Activated CD8-positive, alpha-beta memory T cell treated with anti-CD3 and anti-CD28 coated beads for 48 hours (primary cell): Measurements from ENCODE around the gene XAGE2.

Source experiments
- DNase-seq, 3 experiments: peaks; one replicate each; pipeline ENCODE4 v3.0.0-alpha.2; 2020; ENCODE audit warnings: low read depth in 2 of 3, low spot score in 2 of 3

XAGE2 gene

DNA sequence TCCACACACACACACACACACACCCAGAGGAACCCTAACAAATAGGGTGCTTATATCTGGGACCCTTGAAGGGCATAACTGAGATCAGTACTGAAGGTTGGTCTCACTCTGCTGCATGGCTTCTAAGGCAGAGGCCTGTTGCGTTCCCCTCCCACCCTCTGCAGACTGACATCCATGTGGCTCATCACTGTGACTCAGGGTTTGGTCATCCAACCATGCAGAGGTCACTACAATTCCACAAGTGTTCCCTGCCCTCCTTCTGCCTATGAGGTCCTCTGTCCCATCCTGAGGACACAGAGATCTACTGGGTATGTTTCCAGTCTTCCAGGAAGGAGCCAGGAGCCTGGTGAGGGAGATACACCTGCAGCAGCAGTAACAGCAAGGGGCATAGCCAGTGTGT, 55.8 kb downstream of the XAGE2 start:
- DNase-seq, result no peak
